ENCODE measurements around the gene RARA. TPM values are rescaled to one million over a fixed set of nuclear protein-coding genes. Genes with fewer than 3 reads are reported as not detected.

Gene RARA
- total RNA-seq, 1 experiment from 2014 or later: 7.6 TPM

GRCh38 chr17:40322358-40323315, 13.7 kb downstream of the RARA start:
- peak; percentile 62 for DNase-seq (ENCODE audit: low read depth, low spot score)
- in situ Hi-C loops (cut with HindIII; ENCODE audit: low pct_unique_long_range_greater_than_20kb, low sequenced_read_pairs): no loop called here

- in situ Hi-C loops (cut with HindIII; ENCODE audit: low pct_unique_long_range_greater_than_20kb, low sequenced_read_pairs): no loop called here
- no peak for DNase-seq (ENCODE audit: low read depth, low spot score)
These were observed 14.7 kb downstream of the RARA start for GRCh38 chr17:40323391-40324381.

- in situ Hi-C loops (cut with HindIII; ENCODE audit: low pct_unique_long_range_greater_than_20kb, low sequenced_read_pairs): no loop called here
- DNase-seq (ENCODE audit: low read depth, low spot score): no peak
These were observed 16.4 kb downstream of the RARA start for GRCh38 chr17:40325156-40326013.

- in situ Hi-C loops (cut with HindIII; ENCODE audit: low pct_unique_long_range_greater_than_20kb, low sequenced_read_pairs): no loop called here
- DNase-seq (ENCODE audit: low read depth, low spot score): no peak
These were observed 17.2 kb downstream of the RARA start for GRCh38 chr17:40326014-40326831.

DNA sequence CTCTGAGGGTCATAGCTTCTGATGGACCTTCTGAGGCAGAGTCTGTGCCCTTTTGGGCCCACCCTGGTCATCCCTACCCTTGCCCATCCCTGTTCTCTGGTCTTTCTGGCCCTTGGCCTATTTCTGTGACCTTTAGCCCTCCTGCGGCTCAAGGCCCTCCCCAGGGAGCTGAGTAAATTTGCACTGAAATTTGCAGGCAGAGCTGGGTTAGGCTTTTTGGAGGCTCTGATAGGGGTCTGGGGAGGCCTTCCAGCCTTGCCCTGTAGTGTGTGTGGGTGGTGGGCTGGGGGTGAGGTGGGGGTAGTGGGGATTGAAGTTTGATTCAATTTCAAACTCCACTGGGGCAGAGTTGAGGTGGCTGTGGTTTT, 17.8 kb downstream of the RARA start:
- in situ Hi-C loops (cut with HindIII; ENCODE audit: low pct_unique_long_range_greater_than_20kb, low sequenced_read_pairs): no loop called here
- no peak for DNase-seq (ENCODE audit: low read depth, low spot score)

GRCh38 chr17:40327244-40327729, 18.3 kb downstream of the RARA start:
- in situ Hi-C loops (cut with HindIII; ENCODE audit: low pct_unique_long_range_greater_than_20kb, low sequenced_read_pairs): no loop called here
- no peak for DNase-seq (ENCODE audit: low read depth, low spot score)

- no peak for DNase-seq (ENCODE audit: low read depth, low spot score)
- in situ Hi-C loops (cut with HindIII; ENCODE audit: low pct_unique_long_range_greater_than_20kb, low sequenced_read_pairs): no loop called here
These were observed 18.9 kb downstream of the RARA start for GRCh38 chr17:40327735-40328385.

GRCh38 chr17:40328386-40328766, 19.4 kb downstream of the RARA start:
- in situ Hi-C loops (cut with HindIII; ENCODE audit: low pct_unique_long_range_greater_than_20kb, low sequenced_read_pairs): no loop called here
- DNase-seq (ENCODE audit: low read depth, low spot score): no peak

GRCh38 chr17:40329839-40330794, 21.1 kb downstream of the RARA start:
- DNase-seq (ENCODE audit: low read depth, low spot score): no peak
- in situ Hi-C loops (cut with HindIII; ENCODE audit: low pct_unique_long_range_greater_than_20kb, low sequenced_read_pairs): no loop called here

DNA sequence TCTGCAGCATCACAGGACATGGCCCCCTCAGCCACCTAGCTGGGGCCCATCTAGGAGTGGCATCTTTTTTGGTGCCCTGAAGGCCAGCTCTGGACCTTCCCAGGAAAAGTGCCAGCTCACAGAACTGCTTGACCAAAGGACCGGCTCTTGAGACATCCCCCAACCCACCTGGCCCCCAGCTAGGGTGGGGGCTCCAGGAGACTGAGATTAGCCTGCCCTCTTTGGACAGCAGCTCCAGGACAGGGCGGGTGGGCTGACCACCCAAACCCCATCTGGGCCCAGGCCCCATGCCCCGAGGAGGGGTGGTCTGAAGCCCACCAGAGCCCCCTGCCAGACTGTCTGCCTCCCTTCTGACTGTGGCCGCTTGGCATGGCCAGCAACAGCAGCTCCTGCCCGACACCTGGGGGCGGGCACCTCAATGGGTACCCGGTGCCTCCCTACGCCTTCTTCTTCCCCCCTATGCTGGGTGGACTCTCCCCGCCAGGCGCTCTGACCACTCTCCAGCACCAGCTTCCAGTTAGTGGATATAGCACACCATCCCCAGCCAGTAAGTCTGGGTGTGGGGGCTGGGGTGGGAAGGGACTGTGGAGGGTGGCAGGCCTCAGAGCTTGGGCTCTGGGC, 22.0 kb downstream of the RARA start:
- in situ Hi-C loops (cut with HindIII; ENCODE audit: low pct_unique_long_range_greater_than_20kb, low sequenced_read_pairs): no loop called here
- DNase-seq (ENCODE audit: low read depth, low spot score): no peak

GRCh38 chr17:40331743-40332641, 23.0 kb downstream of the RARA start:
- no peak for DNase-seq (ENCODE audit: low read depth, low spot score)
- in situ Hi-C loops (cut with HindIII; ENCODE audit: low pct_unique_long_range_greater_than_20kb, low sequenced_read_pairs): no loop called here

DNA sequence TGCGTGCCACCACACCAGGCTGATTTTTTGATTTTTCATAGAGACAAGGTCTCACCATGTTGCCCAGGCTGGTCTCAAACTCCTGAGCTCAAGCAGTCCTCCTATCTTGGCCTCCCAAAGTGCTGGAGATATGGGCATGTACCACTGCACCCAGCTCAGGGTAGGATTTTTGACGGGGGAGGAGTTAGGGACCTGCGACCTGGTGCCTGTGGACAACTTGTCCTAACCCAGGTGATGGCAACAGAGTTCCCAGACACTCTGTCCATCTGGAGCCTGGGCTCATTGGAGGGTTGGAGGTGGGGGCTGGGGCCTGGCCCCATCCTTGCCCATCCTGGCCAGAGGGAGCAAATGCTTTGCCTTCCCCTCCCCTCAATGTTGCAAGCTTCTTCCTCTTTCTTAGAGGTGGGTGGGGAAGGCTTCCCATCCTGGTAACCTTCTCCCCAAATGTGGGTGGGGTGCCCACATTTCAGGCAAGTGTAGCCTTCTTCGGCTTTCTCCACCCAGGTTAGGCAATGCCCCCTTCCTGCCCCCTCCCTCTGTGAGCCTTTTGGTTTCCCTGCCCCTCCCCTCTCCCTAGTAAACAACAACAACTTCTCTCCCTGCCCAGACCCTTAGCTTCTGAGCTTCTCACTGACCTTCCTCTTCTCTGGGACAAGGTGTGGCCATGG, 24.9 kb downstream of the RARA start:
- no peak for DNase-seq (ENCODE audit: low read depth, low spot score)
- in situ Hi-C loops (cut with HindIII; ENCODE audit: low pct_unique_long_range_greater_than_20kb, low sequenced_read_pairs): no loop called here

DNA sequence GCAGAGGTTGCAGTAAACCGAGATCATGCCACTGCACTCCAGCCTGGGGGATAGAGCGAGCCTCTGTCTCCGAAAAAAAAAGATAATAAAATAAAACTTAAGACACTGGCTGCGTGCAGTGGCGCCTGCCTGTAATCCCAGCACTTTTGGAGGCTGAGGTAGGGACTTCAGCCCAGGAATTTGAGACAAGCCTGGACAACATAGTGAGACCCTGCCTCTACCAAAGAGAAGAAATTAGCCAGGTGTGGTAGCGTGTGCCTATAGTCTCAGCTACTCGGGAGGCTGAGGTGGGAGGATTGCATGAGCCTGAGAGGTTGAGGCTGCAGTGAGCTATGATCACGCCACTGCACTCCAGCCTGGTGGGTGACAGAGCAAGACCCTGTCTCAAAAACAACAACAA, 26.6 kb downstream of the RARA start:
- DNase-seq (ENCODE audit: low read depth, low spot score): no peak
- in situ Hi-C loops (cut with HindIII; ENCODE audit: low pct_unique_long_range_greater_than_20kb, low sequenced_read_pairs): no loop called here
